ENCODE measurements around the gene MED13L.

The MED13L gene

GRCh38 chr12:116313194-116313927 is 35.9 kb upstream of the MED13L start:
- peak overlapping the region; percentile 25 for H3K4me3 ChIP-seq (replicated peaks; ENCODE audit: low read depth, low read length)
- TF ChIP-seq, protein P1, sequence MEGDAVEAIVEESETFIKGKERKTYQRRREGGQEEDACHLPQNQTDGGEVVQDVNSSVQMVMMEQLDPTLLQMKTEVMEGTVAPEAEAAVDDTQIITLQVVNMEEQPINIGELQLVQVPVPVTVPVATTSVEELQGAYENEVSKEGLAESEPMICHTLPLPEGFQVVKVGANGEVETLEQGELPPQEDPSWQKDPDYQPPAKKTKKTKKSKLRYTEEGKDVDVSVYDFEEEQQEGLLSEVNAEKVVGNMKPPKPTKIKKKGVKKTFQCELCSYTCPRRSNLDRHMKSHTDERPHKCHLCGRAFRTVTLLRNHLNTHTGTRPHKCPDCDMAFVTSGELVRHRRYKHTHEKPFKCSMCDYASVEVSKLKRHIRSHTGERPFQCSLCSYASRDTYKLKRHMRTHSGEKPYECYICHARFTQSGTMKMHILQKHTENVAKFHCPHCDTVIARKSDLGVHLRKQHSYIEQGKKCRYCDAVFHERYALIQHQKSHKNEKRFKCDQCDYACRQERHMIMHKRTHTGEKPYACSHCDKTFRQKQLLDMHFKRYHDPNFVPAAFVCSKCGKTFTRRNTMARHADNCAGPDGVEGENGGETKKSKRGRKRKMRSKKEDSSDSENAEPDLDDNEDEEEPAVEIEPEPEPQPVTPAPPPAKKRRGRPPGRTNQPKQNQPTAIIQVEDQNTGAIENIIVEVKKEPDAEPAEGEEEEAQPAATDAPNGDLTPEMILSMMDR (IDR thresholded peaks at IDR 0.05; ENCODE audit: low read length, missing control alignments), result no peak
- DNase-seq (ENCODE audit: low read depth), result peak; percentile 77

DNA sequence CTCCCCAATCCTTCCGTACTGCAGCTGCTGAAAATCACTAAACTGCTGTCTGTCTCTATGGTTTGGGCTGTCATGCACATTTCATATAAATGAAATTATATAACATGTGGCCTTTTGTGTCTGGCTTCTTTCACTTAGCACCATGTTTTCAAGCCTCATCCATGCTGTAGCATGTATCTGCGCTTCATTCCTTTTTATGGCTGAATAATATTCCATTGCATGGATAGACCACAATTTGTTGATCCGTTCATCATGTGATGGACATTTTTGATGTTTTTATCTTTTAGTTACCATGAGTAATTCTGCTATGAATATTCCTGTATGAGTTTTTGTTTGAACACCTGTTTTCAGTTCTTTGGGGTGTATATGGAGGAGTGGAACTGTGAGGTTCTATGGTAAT is 32.6 kb upstream of the MED13L start:
- no peak overlapping the region for H3K4me3 ChIP-seq (replicated peaks; ENCODE audit: low read depth, low read length)
- DNase-seq (ENCODE audit: low read depth), result no peak
- TF ChIP-seq, protein P1 (IDR thresholded peaks at IDR 0.05; ENCODE audit: low read length, missing control alignments), result no peak

DNA sequence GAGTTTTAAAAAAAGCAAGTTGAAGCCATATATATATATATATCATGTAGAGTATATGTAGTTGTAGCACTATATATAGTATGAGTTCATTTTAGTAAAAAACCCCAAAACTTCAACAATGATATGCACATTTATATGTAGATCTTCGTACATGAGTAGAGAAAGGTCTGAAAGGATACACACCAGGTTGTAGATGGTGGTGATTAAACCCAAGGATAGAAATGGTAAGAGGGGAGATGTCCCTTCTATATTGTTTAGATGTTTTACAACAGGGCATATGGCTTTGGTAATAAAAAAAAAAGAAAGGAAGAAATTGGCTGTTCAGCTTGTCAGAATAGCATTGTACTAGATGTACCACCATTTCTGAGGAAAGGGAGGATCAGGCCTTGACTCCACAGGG is 31.9 kb upstream of the MED13L start:
- TF ChIP-seq, protein P1 (IDR thresholded peaks at IDR 0.05; ENCODE audit: low read length, missing control alignments), result no peak
- DNase-seq (ENCODE audit: low read depth), result no peak

GRCh38 chr12:116308647-116309046 is 31.2 kb upstream of the MED13L start:
- no peak overlapping the region for H3K4me3 ChIP-seq (replicated peaks; ENCODE audit: low read depth, low read length)
- TF ChIP-seq, protein P1 (IDR thresholded peaks at IDR 0.05; ENCODE audit: low read length, missing control alignments), result no peak
- DNase-seq (ENCODE audit: low read depth), result no peak

More for the DNA sequence above, 31.9 kb upstream of the MED13L start:
- H3K4me3 ChIP-seq (replicated peaks; ENCODE audit: low read depth, low read length), result no peak overlapping the region

GRCh38 chr12:116306968-116307367 is 29.5 kb upstream of the MED13L start:
- TF ChIP-seq, protein P1 (IDR thresholded peaks at IDR 0.05; ENCODE audit: low read length, missing control alignments), result no peak
- no peak for DNase-seq (ENCODE audit: low read depth)
- H3K4me3 ChIP-seq (replicated peaks; ENCODE audit: low read depth, low read length), result no peak overlapping the region

GRCh38 chr12:116306506-116306905 is 29.0 kb upstream of the MED13L start:
- TF ChIP-seq, protein P1 (IDR thresholded peaks at IDR 0.05; ENCODE audit: low read length, missing control alignments), result no peak
- H3K4me3 ChIP-seq (replicated peaks; ENCODE audit: low read depth, low read length), result no peak overlapping the region
- no peak for DNase-seq (ENCODE audit: low read depth)

GRCh38 chr12:116304621-116305020 is 27.1 kb upstream of the MED13L start:
- TF ChIP-seq, protein P1 (IDR thresholded peaks at IDR 0.05; ENCODE audit: low read length, missing control alignments), result no peak
- no peak overlapping the region for H3K4me3 ChIP-seq (replicated peaks; ENCODE audit: low read depth, low read length)
- no peak for DNase-seq (ENCODE audit: low read depth)
